Rectal smooth muscle tissue (tissue), 1 donor: ENCODE results near the gene ZBTB8A.
A peak's percentile ranks its signal among the peaks of the same experiment; 100 is the strongest.
"Not testable (repeated sequence)": the region's sequence is repeated elsewhere in the genome, so short reads cannot be mapped to it uniquely, and the experiment has no call there.

Experiments
- H3K27ac ChIP-seq: one replicate; pipeline ENCODE4 v1.7.0; 2013; ENCODE audit warnings: low read depth, low read length, inconsistent platforms
- H3K27me3 ChIP-seq: one replicate; pipeline ENCODE4 v1.7.0; 2013; ENCODE audit warnings: low read length; ENCODE audit not compliant: control insufficient read depth, insufficient read depth
- H3K36me3 ChIP-seq: one replicate; pipeline ENCODE4 v1.7.0; 2013; ENCODE audit warnings: low read length; ENCODE audit not compliant: control insufficient read depth, insufficient read depth
- H3K4me1 ChIP-seq: one replicate; pipeline ENCODE4 v1.7.0; 2013; ENCODE audit warnings: low read length; ENCODE audit not compliant: control insufficient read depth, insufficient read depth
- H3K4me3 ChIP-seq: one replicate; pipeline ENCODE4 v1.7.0; 2013; ENCODE audit warnings: low read length
- H3K9ac ChIP-seq: one replicate; pipeline ENCODE4 v1.7.0; 2013; ENCODE audit warnings: low read length

ZBTB8A gene

DNA sequence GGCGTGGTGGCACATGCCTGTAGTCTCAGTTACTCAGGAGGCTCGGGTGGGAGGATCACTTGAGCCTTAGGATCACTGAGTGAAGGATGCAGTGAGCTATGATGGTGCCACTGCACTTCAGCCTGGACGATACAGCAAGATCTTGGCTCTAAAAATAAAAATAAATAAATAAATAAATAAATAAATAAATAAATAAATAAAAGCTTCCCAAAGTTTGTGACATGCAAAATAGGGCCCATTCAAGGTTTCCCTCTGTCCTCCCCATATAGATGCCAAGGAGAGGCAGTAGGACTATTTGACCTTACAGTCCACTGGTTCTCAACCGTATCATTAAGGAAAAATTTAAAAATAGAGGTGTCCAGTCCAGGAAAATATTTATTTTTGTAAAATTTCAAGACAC lies 70.0 kb downstream of the ZBTB8A start:
- Histone ChIP-seq H3K4me3 (no peak overlapping the region), H3K4me1 (no peaks in the 10 kb centered on the region), H3K36me3 (peaks cover 3% of the 10 kb centered on the region), H3K9ac (no peak overlapping the region), H3K27ac (no peak overlapping the region), H3K27me3 (no peaks in the 10 kb centered on the region)

DNA sequence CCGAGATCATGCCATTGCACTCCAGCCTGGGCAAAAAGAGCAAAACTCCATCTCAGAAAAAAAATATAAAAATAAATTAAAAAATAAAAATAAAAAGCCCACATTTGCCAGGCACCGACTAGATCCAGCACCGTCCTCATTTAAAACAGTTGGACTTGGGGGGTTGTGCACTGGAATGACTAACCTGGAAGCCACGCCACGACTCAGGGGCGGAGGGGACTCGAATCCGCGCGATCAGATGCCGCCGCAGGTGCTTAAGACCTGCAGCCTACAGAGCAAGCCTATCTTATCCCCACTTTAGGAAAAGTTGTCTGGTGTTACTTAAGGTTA lies 72.6 kb downstream of the ZBTB8A start:
- Histone ChIP-seq H3K36me3 (no peaks in the 10 kb centered on the region), H3K27ac (no peak overlapping the region), H3K27me3 (no peaks in the 10 kb centered on the region), H3K4me3 (peak overlapping the region; percentile 85), H3K4me1 (no peaks in the 10 kb centered on the region), H3K9ac (no peak overlapping the region)

DNA sequence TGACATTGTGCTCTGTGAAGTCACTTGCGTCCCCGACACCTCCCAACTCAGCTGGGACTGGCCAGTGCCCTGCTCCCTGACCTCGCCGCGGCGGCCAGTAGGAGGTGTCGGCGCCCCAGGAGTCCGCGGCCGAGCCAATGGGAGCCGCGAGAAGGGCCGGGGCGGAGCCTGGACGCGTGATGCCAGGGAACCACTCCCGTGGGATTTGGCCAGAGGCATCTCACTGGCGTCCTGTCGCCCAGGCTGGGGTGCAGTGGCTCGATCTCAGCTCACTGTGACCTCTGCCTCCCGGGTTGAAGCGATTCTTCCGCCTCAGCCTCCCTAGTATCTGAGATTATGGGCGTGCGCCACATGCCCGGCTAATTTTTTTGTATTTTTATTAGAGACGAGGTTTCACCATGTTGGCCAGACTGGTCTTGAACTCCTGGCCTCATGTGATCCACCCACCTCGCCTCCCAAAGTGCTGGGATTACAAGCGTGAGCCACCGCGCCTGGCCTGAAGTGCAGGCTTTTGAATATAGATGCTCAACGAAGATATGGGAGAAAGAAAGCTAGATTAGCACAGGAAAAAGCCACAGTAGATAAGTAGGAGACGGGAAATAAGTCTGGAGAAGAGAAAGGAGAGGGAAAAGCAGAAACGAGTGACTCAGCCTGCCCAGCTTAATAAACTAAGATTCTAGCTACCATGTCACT lies 73.1 kb downstream of the ZBTB8A start:
- H3K27me3 ChIP-seq, result no peaks in the 10 kb centered on the region
- no peaks in the 10 kb centered on the region for H3K36me3 ChIP-seq
- no peak overlapping the region for H3K27ac ChIP-seq
- no peaks in the 10 kb centered on the region for H3K4me1 ChIP-seq
- H3K4me3 ChIP-seq, result peak overlapping the region; percentile 85
- H3K9ac ChIP-seq, result no peak overlapping the region

DNA sequence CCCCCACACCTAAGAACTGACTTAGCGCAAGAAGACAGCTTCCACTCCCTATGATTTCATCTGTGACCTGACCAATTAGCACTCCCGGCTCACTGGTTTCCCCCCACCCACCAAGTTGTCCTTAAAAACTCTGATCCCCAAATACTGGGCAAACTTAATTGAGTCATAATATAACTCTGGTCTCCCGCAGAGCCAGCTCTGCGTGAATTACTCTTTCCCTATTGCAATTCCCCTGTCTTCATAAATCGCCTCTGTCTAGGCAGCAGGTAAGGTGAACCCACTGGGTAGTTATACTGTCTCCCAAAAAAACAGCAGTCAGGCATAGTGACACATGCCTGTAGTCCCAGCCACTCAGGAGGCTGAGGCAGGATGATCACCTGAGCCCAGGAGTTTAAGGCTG lies 74.2 kb downstream of the ZBTB8A start:
- Histone ChIP-seq H3K4me3 (no peak overlapping the region), H3K4me1 (no peaks in the 10 kb centered on the region), H3K27ac (no peak overlapping the region), H3K27me3 (no peaks in the 10 kb centered on the region), H3K36me3 (no peaks in the 10 kb centered on the region), H3K9ac (no peak overlapping the region)

DNA sequence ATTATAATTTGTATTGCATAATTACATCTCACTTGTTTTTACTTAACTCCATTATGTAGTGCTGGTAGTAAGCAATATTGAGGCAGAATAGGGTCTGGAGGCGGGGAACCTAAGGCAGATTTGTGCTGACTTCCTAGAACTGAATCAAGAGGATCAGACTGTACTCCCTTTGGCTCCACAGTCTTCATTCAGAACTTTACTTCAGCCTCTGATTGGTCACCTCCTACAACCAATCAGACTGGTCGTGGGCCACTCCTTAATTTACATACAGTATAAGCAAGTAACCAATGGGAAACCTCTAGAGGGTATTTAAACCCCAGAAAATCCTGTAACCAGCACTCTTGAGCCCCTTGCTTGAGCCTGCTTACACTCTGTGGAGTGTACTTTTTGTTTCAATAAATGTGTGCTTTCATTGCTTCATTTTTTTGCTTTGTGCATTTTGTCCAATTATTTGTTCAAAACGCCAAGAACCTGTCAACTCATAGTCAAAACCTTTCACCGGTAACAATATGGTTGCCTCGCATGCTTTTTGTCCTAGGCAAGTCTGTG lies 79.5 kb downstream of the ZBTB8A start:
- no peaks in the 10 kb centered on the region for H3K27me3 ChIP-seq
- no peak overlapping the region for H3K27ac ChIP-seq
- no peak overlapping the region for H3K4me3 ChIP-seq
- no peaks in the 10 kb centered on the region for H3K4me1 ChIP-seq
- H3K36me3 ChIP-seq, result no peaks in the 10 kb centered on the region
- H3K9ac ChIP-seq, result no peak overlapping the region

DNA sequence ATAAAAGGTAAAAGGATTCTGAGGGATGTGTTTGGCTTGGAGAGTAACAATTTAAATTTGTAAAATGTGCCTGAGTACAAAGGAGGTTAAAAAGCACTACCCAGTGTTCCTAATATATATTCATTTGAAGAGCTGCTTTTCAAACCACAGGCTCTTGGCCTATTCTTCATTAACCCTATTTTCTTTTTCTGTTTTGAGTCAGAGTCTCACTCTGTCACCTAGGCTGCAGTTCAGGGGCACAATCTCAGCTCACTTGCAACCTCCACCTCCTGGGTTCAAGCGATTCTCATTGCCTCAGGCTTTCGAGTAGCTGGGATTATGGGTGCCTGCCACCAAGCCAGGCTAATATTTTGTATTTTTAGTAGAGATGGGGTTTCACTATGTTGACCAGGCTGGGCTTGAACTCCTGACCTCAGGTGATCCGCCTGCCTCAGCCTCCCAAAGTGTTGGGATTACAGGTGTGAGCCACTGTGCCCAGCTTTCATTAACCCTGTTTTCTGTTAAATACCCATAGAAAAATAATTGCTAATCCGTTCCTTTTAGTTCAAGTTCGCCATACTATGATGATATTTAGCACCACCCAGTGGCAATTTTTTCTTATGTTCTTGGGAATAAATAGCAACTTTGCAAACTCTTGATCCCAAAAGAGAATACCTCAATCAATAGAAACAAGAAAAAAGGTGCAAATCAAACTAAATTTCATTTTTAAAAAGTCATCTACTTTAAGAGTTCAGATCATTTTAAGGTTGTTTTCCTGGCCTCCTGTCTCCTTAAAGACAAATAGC lies 80.7 kb downstream of the ZBTB8A start:
- H3K27ac ChIP-seq, result no peak overlapping the region
- no peaks in the 10 kb centered on the region for H3K27me3 ChIP-seq
- H3K36me3 ChIP-seq, result no peaks in the 10 kb centered on the region
- H3K4me3 ChIP-seq, result no peak overlapping the region
- H3K9ac ChIP-seq, result no peak overlapping the region
- no peaks in the 10 kb centered on the region for H3K4me1 ChIP-seq

DNA sequence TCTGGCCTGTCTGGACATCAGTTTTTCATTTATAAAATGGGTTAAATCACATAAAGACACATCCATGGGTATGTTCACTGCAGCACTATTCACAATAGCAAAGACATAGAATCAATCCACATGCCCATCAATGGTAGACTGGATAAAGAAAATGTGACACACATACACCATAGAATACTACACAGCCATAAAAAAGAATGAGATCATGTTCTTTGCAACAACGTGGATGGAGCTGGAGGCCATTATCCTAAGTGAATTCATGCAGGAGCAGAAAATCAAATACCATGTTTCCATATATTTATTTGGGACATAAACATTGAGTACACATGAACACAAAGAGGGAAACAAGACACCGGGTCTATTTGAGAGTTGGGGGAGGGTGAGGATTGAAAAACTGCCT lies 83.0 kb downstream of the ZBTB8A start:
- no peak overlapping the region for H3K4me3 ChIP-seq
- no peak overlapping the region for H3K9ac ChIP-seq
- H3K36me3 ChIP-seq, result no peaks in the 10 kb centered on the region
- no peaks in the 10 kb centered on the region for H3K4me1 ChIP-seq
- no peak overlapping the region for H3K27ac ChIP-seq
- no peaks in the 10 kb centered on the region for H3K27me3 ChIP-seq

DNA sequence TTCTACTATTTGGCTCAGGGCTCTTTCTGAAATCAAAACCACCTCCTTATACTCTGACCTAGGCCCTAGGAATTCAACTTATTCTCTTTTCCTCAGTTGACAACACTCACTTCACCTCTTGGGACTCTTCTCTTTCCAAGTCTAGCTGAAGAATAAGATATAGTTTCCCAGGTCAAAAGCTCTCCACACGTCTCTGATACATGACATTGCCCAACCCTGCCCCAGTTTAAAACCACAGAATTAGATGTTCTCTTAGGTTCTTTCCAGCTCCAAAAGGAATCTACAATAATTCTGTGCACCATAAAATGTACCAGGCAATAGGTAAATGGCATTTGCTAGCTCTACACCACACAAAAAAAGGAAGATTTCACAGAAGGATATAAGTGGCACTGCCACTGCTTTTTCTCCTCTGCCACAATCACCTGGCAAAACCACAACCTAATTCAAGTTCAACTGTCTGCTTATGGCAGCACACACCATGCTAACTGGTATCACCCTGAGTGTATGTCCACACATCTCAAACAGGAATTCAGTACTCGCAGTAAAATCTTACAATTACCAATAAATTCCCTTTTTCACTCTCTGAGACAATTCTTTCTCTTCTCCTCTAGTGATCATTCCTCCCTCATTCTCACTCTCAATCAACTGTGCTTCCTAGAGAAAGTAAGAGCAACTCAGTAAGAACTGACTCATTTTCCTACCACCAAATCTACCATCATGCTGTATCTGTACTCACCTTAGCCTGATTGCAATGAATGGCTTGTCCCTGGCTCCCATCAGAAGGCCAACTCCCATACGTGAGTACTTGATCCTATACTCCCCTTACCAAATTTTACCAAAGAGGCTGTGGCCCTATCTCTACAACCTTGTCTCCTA lies 83.8 kb downstream of the ZBTB8A start:
- H3K27ac ChIP-seq, result no peak overlapping the region
- no peaks in the 10 kb centered on the region for H3K27me3 ChIP-seq
- no peak overlapping the region for H3K9ac ChIP-seq
- no peaks in the 10 kb centered on the region for H3K4me1 ChIP-seq
- H3K36me3 ChIP-seq, result peaks cover 2% of the 10 kb centered on the region
- no peak overlapping the region for H3K4me3 ChIP-seq

DNA sequence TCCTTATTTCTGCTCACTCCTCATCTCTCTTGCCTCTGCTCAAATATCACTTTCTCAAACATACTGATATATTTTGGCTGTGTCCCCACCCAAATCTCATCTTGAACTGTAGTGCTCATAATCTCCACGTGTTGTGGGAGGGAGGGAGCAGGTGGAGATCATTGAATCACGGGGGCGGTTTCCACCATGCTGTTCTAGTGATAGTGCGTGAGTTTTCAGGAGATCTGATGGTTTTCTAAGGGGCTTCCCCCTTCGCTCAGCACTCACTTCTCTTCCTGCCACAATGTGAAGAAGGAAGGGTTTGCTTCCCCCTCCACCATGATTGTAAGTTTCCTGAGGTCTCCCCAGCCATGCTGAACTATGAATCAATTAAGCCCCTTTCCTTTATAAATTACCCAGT lies 84.5 kb downstream of the ZBTB8A start:
- H3K27me3 ChIP-seq, result no peaks in the 10 kb centered on the region
- H3K27ac ChIP-seq, result no peak overlapping the region
- H3K9ac ChIP-seq, result no peak overlapping the region
- H3K4me1 ChIP-seq, result no peaks in the 10 kb centered on the region
- H3K36me3 ChIP-seq, result peaks cover 2% of the 10 kb centered on the region
- H3K4me3 ChIP-seq, result no peak overlapping the region

DNA sequence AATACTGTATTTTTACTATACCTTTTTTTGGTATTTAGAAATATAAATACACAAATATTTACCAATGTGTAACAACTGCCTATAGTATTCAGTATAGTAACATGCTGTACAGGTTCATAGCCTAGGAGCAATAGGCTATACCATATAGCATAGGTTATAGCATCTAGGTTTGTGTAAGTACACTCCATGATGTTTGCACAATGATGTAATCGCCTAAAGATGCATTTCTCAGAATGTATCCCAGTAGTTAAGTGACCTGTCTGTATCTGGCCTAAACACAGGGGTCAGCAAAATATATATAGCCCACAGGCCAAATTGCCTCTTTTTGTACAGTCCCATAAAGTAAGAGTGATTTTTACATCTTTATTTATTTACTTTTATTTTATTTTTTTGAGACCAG lies 86.9 kb downstream of the ZBTB8A start:
- Histone ChIP-seq H3K4me3 (no peak overlapping the region), H3K36me3 (peaks cover 2% of the 10 kb centered on the region), H3K27ac (no peak overlapping the region), H3K4me1 (no peaks in the 10 kb centered on the region), H3K9ac (no peak overlapping the region), H3K27me3 (no peaks in the 10 kb centered on the region)

DNA sequence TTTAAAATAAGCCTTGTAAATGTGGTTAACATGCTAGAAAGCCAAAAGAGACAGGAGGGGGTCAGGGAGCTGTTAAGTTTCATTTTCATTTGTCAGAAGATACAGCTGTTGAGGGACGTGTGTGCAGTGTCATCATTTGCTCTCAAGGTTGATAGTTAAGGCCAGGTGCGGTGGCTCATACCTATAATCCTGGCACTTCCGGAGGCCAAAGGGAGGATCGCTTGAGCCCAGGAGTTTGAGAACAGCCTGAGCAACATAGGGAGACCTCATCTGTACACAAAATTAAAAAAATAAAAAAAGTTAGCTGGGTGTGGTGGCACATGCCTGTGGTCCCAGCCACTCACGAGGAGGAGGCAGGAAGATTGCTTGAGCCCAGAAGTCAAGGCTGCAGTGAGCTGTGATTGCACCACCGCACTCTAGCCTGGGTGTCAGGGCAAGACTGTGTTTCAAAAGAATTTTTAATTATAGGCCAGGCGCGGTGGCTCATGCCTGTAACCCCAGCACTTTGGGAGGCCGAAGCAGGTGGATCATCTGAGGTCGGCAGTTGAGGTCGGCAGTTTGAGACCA lies 88.5 kb downstream of the ZBTB8A start:
- H3K27ac ChIP-seq, result no peak overlapping the region
- no peaks in the 10 kb centered on the region for H3K4me1 ChIP-seq
- H3K36me3 ChIP-seq, result peaks cover 2% of the 10 kb centered on the region
- no peak overlapping the region for H3K4me3 ChIP-seq
- H3K27me3 ChIP-seq, result no peaks in the 10 kb centered on the region
- no peak overlapping the region for H3K9ac ChIP-seq

DNA sequence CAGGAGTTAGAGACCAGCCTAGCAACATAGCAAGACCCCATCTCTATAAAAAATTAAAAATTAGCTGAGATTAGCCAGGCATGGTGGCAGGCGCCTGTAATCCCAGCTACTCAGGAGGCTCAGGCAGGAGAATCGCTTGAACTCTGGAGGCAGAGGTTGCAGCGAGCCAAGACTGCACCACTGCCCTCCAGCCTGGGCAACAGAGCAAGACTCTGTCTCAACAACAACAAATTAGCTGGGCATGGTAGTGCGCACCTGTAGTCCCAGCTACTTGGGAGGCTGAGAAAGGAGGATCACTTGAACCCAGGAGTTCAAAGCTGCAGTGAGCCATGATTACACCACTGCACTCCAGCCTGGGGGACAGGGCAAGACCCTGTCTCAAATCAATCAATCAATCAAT lies 90.9 kb downstream of the ZBTB8A start:
- H3K9ac ChIP-seq, H3K36me3 ChIP-seq, H3K4me3 ChIP-seq, H3K27ac ChIP-seq, H3K4me1 ChIP-seq, H3K27me3 ChIP-seq: not testable (repeated sequence)
